ENCODE data around the gene PAPLN.
"Not testable (repeated sequence)": the region's sequence is repeated elsewhere in the genome, so short reads cannot be mapped to it uniquely, and the experiment has no call there.

PAPLN gene

DNA sequence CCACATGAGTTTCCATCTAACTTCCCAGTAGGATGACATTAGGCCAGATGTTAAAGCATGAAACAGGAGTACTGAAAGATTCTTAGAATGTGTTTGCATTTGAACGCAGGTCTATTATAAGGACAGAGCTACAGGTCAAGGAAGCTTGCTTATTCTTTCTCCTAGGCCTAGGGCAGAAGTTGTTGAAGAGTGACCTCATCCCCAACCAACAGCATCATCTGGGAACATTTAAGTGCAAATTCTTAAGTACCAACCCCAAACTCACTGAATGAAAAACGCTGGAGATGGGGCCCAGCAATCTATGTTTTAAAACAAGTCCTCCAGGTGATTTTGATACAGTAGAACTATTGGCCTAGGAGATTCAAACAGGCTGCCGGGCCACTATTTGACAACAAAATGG lies 52.4 kb downstream of the PAPLN start:
- DNase-seq (ENCODE audit: low read depth in 2 of 2) = no peak

DNA sequence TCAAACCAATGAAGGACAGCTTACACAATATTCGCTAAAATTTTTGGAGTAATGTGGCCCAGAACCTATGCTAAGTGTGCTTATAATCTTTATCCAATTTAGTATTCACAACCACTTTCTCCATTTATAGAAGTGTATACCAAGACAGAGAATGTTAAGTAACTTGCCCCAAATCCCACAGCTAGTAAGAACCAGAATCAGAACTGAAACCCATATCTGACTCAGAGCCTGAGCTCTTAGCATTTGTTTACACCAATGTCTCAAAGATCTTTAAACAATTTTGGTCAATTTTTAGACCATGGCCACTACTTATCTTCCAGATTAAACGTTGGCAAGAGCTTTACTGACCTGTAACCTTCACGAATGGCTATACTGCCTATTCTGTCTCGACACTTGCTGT lies 53.0 kb downstream of the PAPLN start:
- no peak for DNase-seq (ENCODE audit: low read depth in 2 of 2)

DNA sequence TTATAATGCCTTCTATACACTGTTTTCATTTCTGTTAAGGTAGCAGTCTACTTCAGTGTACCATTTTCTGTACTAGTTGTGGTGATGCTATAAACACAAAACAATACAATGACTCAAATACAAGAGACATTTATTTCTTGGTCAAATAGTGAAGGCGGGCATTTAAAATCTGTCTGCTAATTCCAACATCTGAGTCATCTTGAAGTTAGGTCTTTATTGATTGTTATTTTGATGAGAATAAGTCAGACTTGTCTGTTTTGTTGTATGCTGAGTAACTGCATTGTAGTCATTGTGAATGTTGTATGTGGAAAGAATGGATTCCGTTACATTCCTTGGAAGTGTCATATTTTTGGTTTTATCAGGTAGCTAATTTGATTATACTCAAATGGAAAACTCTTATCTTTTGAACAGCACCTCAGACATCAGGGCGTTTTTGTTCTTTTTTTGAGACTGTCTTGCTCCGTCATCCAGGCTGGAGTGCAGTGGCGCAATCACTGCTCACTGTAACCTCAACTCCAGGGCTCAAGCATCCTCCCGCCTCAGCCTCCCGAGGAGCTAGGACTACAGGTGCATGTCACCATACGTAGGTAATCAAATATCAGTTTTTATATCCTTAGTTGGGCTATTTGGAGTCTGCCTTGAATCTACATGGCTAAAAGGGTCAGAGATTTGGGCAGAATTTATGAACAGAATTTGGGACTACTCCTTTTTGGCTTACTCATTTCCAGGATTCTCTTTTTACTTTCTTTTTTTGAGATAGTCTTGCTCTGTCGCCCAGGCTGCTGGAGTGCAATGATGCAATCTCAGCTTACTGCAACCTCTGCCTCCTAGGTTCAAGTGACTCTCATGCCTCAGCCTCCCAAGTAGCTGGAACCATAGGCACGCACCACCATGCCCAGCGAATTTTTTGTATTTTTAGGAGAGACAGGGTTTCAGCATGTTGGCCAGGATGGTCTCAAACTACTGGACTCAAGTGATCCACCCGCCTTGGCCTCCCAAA lies 56.8 kb downstream of the PAPLN start:
- DNase-seq (ENCODE audit: low read depth in 2 of 2) = no peak

DNA sequence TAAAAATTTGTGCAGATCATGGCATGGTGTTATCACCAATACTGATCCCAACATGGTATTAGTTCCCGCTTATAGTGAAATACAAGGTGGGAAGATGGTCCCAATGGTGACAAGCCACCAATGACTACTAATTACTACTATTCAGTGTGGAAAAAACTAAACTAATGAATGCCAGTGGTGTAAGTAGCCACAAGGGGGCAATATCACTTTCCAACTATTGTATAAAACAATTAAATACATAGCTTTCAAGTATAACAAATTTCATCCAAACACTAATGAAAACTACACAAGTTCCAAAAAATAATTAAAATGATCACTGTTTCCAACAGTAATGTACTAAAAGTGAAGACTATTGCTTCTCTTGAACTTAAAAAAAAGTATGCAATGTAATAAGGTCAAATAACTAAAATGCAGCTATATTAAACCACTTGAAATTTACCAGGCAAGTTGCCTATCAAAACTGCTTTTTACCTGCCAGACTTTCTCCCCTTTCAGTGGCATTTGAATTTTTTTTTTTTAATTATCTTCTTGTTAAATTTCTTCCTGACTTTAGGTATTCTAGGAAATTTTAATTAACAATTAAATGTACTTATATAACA lies 58.0 kb downstream of the PAPLN start:
- no peak for DNase-seq (ENCODE audit: low read depth in 2 of 2)

DNA sequence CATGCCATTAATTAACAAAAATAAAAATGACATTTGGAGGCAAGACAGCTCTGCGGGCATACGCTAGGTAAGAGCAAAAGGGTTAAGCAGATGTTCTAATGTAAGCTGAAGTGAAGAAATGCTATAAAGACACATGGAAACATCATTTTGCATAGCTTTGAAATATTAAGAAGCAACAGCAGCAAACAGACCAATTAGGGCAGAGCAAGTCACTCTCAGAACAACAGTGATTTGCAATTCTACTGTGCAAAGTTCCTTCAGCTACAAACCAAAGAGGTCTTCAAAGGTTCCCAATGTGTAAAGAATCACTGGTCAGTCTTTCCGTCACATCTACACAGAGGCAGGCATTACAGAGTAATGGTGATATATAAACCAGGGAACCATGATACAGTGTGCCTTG lies 68.2 kb downstream of the PAPLN start:
- no peak for DNase-seq (ENCODE audit: low read depth in 2 of 2)

DNA sequence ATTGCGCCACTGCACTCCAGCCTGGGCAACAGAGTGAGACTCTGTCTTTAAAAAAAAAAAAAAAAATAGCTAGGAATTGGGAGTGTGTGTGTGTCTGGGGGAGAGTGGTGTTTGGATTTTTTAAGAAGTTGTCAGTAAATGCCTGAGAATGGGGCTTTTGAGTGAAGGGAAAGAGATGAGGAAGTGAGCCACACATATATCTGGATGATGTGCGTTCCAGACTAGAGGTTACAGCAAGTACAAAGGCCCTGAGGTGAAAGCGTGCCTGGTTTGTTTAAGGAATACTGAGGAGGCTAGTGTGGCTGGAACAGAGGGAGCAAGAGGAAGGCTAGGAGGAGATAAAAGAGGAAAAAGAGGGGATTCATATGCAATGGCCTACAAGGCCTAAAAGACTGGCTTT lies 70.0 kb downstream of the PAPLN start:
- no peak for DNase-seq (ENCODE audit: low read depth in 2 of 2)

DNA sequence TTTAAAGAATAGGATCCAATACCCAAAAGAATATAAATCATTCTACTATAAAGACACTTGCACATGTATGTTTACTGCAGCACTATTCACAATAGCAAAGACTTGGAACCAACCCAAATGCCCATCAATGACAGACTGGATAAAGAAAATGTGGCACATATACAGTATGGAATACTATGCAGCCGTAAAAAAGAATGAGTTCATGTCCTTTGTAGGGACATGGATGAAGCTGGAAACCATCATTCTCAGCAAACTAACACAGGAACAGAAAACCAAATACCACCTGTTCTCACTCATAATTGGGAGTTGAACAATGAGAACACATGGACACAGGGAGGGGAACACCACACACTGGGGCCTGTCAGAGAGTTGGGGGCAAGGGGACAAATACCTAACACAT lies 71.9 kb downstream of the PAPLN start:
- not testable (repeated sequence) for DNase-seq (ENCODE audit: low read depth in 2 of 2)

DNA sequence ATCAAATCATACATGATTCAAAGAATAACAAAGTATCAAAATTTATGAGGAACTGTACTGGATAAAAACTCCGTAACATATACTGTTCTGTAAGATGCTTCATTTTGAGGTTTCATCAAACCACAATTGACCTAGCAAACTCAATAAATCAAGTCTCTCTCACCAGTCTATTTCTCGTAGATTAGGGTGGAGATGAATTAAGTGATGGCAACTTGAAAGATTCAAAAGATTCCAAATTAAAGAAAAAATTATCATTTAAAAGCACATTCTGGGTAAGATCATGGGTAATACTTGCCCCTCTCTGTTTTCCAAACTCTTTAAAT lies 74.4 kb downstream of the PAPLN start:
- DNase-seq (ENCODE audit: low read depth in 2 of 2) = no peak

DNA sequence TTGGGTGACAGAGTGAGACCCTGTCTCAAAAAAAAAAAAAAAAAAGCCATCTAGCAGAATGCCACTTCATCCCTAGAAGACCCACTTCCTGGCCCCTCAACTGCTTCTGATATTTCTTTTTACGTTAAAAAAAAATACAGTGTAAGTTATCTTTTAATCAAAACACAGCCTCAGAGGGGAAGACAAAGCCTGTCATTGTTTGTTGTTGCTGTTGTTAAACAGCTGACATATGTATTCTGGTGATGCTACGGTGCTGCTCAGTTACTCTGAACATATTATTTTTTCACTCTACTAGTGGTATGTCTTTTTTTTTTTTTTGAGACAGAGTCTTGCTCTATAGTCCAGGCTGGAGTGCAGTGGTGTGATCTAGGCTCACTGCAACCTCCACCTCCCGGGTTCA lies 75.4 kb downstream of the PAPLN start:
- DNase-seq (ENCODE audit: low read depth in 2 of 2) = no peak

DNA sequence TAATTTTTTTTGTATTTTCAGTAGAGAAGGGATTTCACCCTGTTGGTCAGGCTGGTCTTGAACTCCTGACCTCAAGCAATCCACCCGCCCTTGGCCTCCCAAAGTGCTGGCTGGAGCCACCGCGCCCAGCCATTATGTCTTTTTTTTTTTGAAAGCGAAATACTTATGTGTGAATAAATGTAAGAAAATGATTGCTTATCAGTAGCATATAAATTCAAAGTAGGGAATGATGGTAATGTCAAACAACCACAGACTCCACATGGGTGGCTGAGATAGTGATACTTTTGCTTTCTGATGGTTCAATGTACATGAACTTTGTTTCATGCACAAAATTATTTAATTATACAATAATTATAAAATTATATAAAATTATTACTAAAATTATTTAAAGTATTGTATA lies 75.8 kb downstream of the PAPLN start:
- DNase-seq (ENCODE audit: low read depth in 2 of 2) = no peak

DNA sequence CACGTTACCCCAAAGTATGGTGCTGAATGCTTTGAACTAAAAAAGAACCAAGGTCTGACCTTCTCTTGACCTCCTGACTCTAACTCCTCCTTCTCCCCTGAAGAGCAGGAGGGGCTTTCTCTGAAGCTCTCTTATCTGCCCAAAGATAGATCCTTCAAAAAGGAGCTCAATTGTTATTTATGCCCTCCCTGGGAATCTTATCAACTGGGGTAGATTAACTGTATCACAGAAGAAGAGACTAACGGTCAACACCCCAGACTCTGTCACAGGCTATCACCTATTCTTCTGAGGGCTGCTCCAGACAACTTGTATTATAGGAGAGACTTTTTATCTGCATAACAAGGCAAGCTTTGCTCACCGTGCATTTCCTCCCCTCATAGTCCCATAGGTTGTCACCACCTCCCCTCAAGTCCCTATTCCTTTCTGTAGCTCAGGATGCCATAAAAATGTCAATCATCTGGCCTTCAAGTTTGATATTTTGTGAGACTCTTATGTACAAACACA lies 86.6 kb downstream of the PAPLN start:
- no peak for DNase-seq (ENCODE audit: low read depth in 2 of 2)
